Type B pancreatic cell (in vitro differentiated cells): ENCODE results near the gene LHPP. TPM values are rescaled to one million over a fixed set of nuclear protein-coding genes. Genes with fewer than 3 reads are reported as not detected.

Experiments
- DNase-seq: peaks from one replicate; pipeline ENCODE4 v3.0.0; 2021; ENCODE audit warnings: mixed read lengths; ENCODE audit not compliant: unreplicated experiment; ENCODE audit errors: extremely low spot score
- H3K27ac Mint-ChIP-seq: 2 replicates; pipeline ENCODE4 v1.8.0; 2021; ENCODE audit warnings: mild to moderate bottlenecking, mixed read lengths
- H3K27me3 Mint-ChIP-seq: 2 replicates; pipeline ENCODE4 v1.8.0; 2021; ENCODE audit warnings: mixed read lengths
- H3K36me3 Mint-ChIP-seq: 2 replicates; pipeline ENCODE4 v1.8.0; 2021; ENCODE audit warnings: mixed read lengths
- H3K4me1 Mint-ChIP-seq: one replicate; pipeline ENCODE4 v1.8.0; 2021; ENCODE audit warnings: mixed read lengths; ENCODE audit not compliant: unreplicated experiment
- H3K4me3 Mint-ChIP-seq: 2 replicates; pipeline ENCODE4 v1.8.0; 2021; ENCODE audit warnings: mild to moderate bottlenecking, mixed read lengths
- H3K9me3 Mint-ChIP-seq: 2 replicates; pipeline ENCODE4 v1.8.0; 2021; ENCODE audit warnings: mixed read lengths
- CTCF ChIP-seq: fragments of 200-600 bp; sonication (generic); conservative IDR thresholded peaks from 2 replicates; pipeline ENCODE4 v1.5.0; 2021; ENCODE audit warnings: antibody characterized with exemption, mild to moderate bottlenecking
- total RNA-seq: library from RNA; stranded (reverse); gene quantifications from 2 replicates; pipeline ENCODE4 v1.2.1, GENCODE V29; 2021; ENCODE audit warnings: low replicate concordance

Gene LHPP
- total RNA-seq, 1 donor from 2014 or later, result 12.7 TPM

GRCh38 chr10:124619195-124619594 is 157.6 kb downstream of the LHPP start:
- Mint-ChIP-seq H3K27me3 (no peaks in the 10 kb centered on the region), H3K36me3 (no peaks in the 10 kb centered on the region), H3K27ac (no peak overlapping the region), H3K4me3 (no peak overlapping the region), H3K9me3 (no peaks in the 10 kb centered on the region), H3K4me1 (peaks cover 3% of the 10 kb centered on the region)
- no peak for TF ChIP-seq CTCF
- DNase-seq, result no peak

GRCh38 chr10:124619802-124620490 is 158.3 kb downstream of the LHPP start:
- TF ChIP-seq CTCF, result no peak
- no peak overlapping the region for H3K4me3 Mint-ChIP-seq
- no peak overlapping the region for H3K27ac Mint-ChIP-seq
- H3K9me3 Mint-ChIP-seq, result no peaks in the 10 kb centered on the region
- H3K4me1 Mint-ChIP-seq, result peaks cover 4% of the 10 kb centered on the region
- no peak for DNase-seq
- no peaks in the 10 kb centered on the region for H3K36me3 Mint-ChIP-seq
- H3K27me3 Mint-ChIP-seq, result no peaks in the 10 kb centered on the region

- no peak for DNase-seq
- Mint-ChIP-seq H3K36me3 (no peaks in the 10 kb centered on the region), H3K4me1 (peaks cover 10% of the 10 kb centered on the region), H3K9me3 (no peaks in the 10 kb centered on the region), H3K27me3 (no peaks in the 10 kb centered on the region), H3K4me3 (no peak overlapping the region), H3K27ac (no peak overlapping the region)
- no peak for TF ChIP-seq CTCF
Observed at GRCh38 chr10:124621637-124622036, 160.0 kb downstream of the LHPP start.

- Mint-ChIP-seq H3K27ac (no peak overlapping the region), H3K9me3 (no peaks in the 10 kb centered on the region), H3K36me3 (no peaks in the 10 kb centered on the region), H3K4me1 (peaks cover 10% of the 10 kb centered on the region), H3K4me3 (no peak overlapping the region), H3K27me3 (no peaks in the 10 kb centered on the region)
- TF ChIP-seq CTCF, result no peak
- DNase-seq, result no peak
Observed at GRCh38 chr10:124622158-124622557, 160.5 kb downstream of the LHPP start.

- no peak for DNase-seq
- Mint-ChIP-seq H3K4me3 (no peak overlapping the region), H3K27ac (no peak overlapping the region), H3K27me3 (no peaks in the 10 kb centered on the region), H3K36me3 (no peaks in the 10 kb centered on the region), H3K9me3 (no peaks in the 10 kb centered on the region), H3K4me1 (peaks cover 14% of the 10 kb centered on the region)
- no peak for TF ChIP-seq CTCF
Observed at GRCh38 chr10:124622866-124623536, 161.4 kb downstream of the LHPP start.
